Right lobe of liver (tissue), 4 donors: ENCODE measurements around the gene RPTOR.

ENCODE experiments used
- POLR2A ChIP-seq: fragments of 450-650 bp; IDR thresholded peaks from one replicate; pipeline ENCODE4 v1.6.1; 2017; ENCODE audit warnings: antibody characterized with exemption, mild to moderate bottlenecking
- TF ChIP-seq, protein P1 (sequence below), 4 donors: fragments of 200-600 bp in 3 of 4; fragments of 450-650 bp in 1 of 4; IDR thresholded peaks; one replicate each; pipeline versions ENCODE4 v1.5.1 to v1.8.0; 2016 to 2022; ENCODE audit warnings: antibody characterized with exemption in 4 of 4, mild to moderate bottlenecking in 2 of 4
- donor health status: DM: no; HTN: no; CAD: no.
- donor health status: DM: no; HTN: no; CAD: no.
- donor health status: DM: no; HTN: yes; CAD: no.

DNA sequence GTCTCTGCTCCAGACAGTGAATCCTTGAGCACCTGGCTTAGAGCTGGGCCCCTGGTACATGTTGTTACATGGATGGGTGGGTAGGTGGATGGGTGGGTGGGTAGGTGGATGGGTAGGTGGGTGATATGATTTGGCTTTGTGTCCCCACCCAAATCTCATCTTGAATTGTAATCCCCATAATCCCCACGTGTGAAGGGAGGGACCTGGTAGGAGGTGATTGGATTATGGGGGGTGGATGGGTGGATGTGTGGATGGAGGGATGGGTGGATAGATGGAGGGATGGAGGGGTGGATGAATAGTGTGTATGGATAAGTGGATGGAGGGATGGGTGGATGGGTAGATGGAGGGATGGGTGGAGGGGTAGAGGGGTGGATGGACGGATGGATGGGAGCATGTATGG lies 41.6 kb upstream of the RPTOR start:
- TF ChIP-seq, protein P1, sequence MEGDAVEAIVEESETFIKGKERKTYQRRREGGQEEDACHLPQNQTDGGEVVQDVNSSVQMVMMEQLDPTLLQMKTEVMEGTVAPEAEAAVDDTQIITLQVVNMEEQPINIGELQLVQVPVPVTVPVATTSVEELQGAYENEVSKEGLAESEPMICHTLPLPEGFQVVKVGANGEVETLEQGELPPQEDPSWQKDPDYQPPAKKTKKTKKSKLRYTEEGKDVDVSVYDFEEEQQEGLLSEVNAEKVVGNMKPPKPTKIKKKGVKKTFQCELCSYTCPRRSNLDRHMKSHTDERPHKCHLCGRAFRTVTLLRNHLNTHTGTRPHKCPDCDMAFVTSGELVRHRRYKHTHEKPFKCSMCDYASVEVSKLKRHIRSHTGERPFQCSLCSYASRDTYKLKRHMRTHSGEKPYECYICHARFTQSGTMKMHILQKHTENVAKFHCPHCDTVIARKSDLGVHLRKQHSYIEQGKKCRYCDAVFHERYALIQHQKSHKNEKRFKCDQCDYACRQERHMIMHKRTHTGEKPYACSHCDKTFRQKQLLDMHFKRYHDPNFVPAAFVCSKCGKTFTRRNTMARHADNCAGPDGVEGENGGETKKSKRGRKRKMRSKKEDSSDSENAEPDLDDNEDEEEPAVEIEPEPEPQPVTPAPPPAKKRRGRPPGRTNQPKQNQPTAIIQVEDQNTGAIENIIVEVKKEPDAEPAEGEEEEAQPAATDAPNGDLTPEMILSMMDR (IDR thresholded peaks at IDR 0.05) = no peak
- TF ChIP-seq POLR2A = no peak
